ENCODE results near the gene ORAI3. TPM values are rescaled to one million over a fixed set of nuclear protein-coding genes. Genes with fewer than 3 reads are reported as not detected.
A peak's percentile ranks its signal among the peaks of the same experiment; 100 is the strongest.
"Not testable (repeated sequence)": the region's sequence is repeated elsewhere in the genome, so short reads cannot be mapped to it uniquely, and the experiment has no call there.

ORAI3 gene
- total RNA-seq, 2 experiments from 2014 or later, result 30.3 to 33.6 TPM

GRCh38 chr16:30925632-30925987 lies 23.3 kb upstream of the ORAI3 start:
- no peaks in the 10 kb centered on the region for H3K36me3 Mint-ChIP-seq (ENCODE audit: low read depth)
- no peak overlapping the region for H3K27ac Mint-ChIP-seq
- ChIA-PET CTCF (interaction anchor here (3.8 kb wide), 1 partner anchor 15 kb away, joined by 19 read pairs; no protein-coding TSS in a partner anchor), POLR2A (no interaction called here)
- H3K4me1 Mint-ChIP-seq, result peaks cover 25% of the 10 kb centered on the region
- no peak overlapping the region for H3K4me3 Mint-ChIP-seq
- no peaks in the 10 kb centered on the region for H3K27me3 Mint-ChIP-seq
- no peak for DNase-seq
- no peaks in the 10 kb centered on the region for H3K9me3 Mint-ChIP-seq

GRCh38 chr16:30925995-30926811 lies 22.7 kb upstream of the ORAI3 start:
- Mint-ChIP-seq H3K27ac (peak overlapping the region; percentile 18), H3K9me3 (no peaks in the 10 kb centered on the region), H3K4me3 (peak overlapping the region; percentile 25), H3K4me1 (peaks cover 20% of the 10 kb centered on the region), H3K27me3 (no peaks in the 10 kb centered on the region), H3K36me3 (ENCODE audit: low read depth) (no peaks in the 10 kb centered on the region)
- ChIA-PET CTCF (interaction anchor here (3.8 kb wide), 1 partner anchor 15 kb away, joined by 19 read pairs; no protein-coding TSS in a partner anchor), POLR2A (no interaction called here)
- no peak for DNase-seq

- H3K27ac Mint-ChIP-seq, result peak overlapping the region; percentile 18
- H3K36me3 Mint-ChIP-seq (ENCODE audit: low read depth), result peaks cover under 1% of the 10 kb centered on the region
- no peaks in the 10 kb centered on the region for H3K27me3 Mint-ChIP-seq
- CTCF ChIA-PET, result interaction anchor here (1.0 to 3.8 kb wide), 2 partner anchors 14 to 26 kb away, joined by 3 to 19 read pairs; no protein-coding TSS in a partner anchor
- no peak for DNase-seq
- H3K4me1 Mint-ChIP-seq, result peaks cover 15% of the 10 kb centered on the region
- no peak overlapping the region for H3K4me3 Mint-ChIP-seq
- POLR2A ChIA-PET, result interaction anchor here (0.7 to 0.8 kb wide), 2 partner anchors 22 to 146 kb away, joined by 3 read pairs; no protein-coding TSS in a partner anchor
- H3K9me3 Mint-ChIP-seq, result no peaks in the 10 kb centered on the region
Measured at GRCh38 chr16:30926937-30927788, 21.7 kb upstream of the ORAI3 start.

GRCh38 chr16:30927789-30928378 lies 21.0 kb upstream of the ORAI3 start:
- Mint-ChIP-seq H3K4me3 (no peak overlapping the region), H3K27me3 (no peaks in the 10 kb centered on the region), H3K4me1 (peaks cover 13% of the 10 kb centered on the region), H3K9me3 (no peaks in the 10 kb centered on the region), H3K36me3 (ENCODE audit: low read depth) (peaks cover 6% of the 10 kb centered on the region), H3K27ac (peak overlapping the region; percentile 16)
- CTCF ChIA-PET, result interaction anchor here (1.0 to 3.8 kb wide), 2 partner anchors 13 to 27 kb away, joined by 3 to 19 read pairs; no protein-coding TSS in a partner anchor
- POLR2A ChIA-PET, result interaction anchor here (0.7 to 0.8 kb wide), 2 partner anchors 21 to 145 kb away, joined by 3 read pairs; no protein-coding TSS in a partner anchor
- DNase-seq, result no peak

GRCh38 chr16:30928390-30928789 lies 20.5 kb upstream of the ORAI3 start:
- H3K27ac Mint-ChIP-seq, result no peak overlapping the region
- no peak for DNase-seq
- peaks cover 6% of the 10 kb centered on the region for H3K36me3 Mint-ChIP-seq (ENCODE audit: low read depth)
- H3K9me3 Mint-ChIP-seq, result no peaks in the 10 kb centered on the region
- ChIA-PET POLR2A (no interaction called here), CTCF (interaction anchor here (1.0 to 3.8 kb wide), 2 partner anchors 12 to 84 kb away, joined by 4 to 19 read pairs; no protein-coding TSS in a partner anchor)
- H3K4me1 Mint-ChIP-seq, result peaks cover 13% of the 10 kb centered on the region
- no peak overlapping the region for H3K4me3 Mint-ChIP-seq
- no peaks in the 10 kb centered on the region for H3K27me3 Mint-ChIP-seq

GRCh38 chr16:30929167-30929566 lies 19.7 kb upstream of the ORAI3 start:
- H3K36me3 Mint-ChIP-seq (ENCODE audit: low read depth), result peaks cover 6% of the 10 kb centered on the region
- DNase-seq, result no peak
- POLR2A ChIA-PET, result no interaction called here
- H3K4me1 Mint-ChIP-seq, result peaks cover 13% of the 10 kb centered on the region
- no peak overlapping the region for H3K4me3 Mint-ChIP-seq
- H3K27ac Mint-ChIP-seq, result no peak overlapping the region
- H3K9me3 Mint-ChIP-seq, result no peaks in the 10 kb centered on the region
- no peaks in the 10 kb centered on the region for H3K27me3 Mint-ChIP-seq
- CTCF ChIA-PET, result interaction anchor here (0.7 to 1.0 kb wide), 2 partner anchors 13 to 84 kb away, joined by 3 to 4 read pairs; no protein-coding TSS in a partner anchor

- ChIA-PET POLR2A (no interaction called here), CTCF (no interaction called here)
- Mint-ChIP-seq H3K4me1 (peaks cover 15% of the 10 kb centered on the region), H3K36me3 (ENCODE audit: low read depth) (peaks cover 12% of the 10 kb centered on the region), H3K4me3 (no peak overlapping the region), H3K27me3 (no peaks in the 10 kb centered on the region), H3K9me3 (no peaks in the 10 kb centered on the region), H3K27ac (no peak overlapping the region)
- DNase-seq, result no peak
Measured at GRCh38 chr16:30930160-30930571, 18.7 kb upstream of the ORAI3 start.

GRCh38 chr16:30931068-30931650 lies 17.7 kb upstream of the ORAI3 start:
- peaks cover 17% of the 10 kb centered on the region for H3K4me1 Mint-ChIP-seq
- ChIA-PET CTCF (interaction anchor here (0.6 to 2.8 kb wide), 3 partner anchors 11 to 88 kb away, joined by 3 to 15 read pairs (median 3); partner anchors contain the start of gene ORAI3), POLR2A (no interaction called here)
- H3K4me3 Mint-ChIP-seq, result no peak overlapping the region
- H3K9me3 Mint-ChIP-seq, result no peaks in the 10 kb centered on the region
- no peaks in the 10 kb centered on the region for H3K27me3 Mint-ChIP-seq
- H3K27ac Mint-ChIP-seq, result no peak overlapping the region
- DNase-seq, result no peak
- H3K36me3 Mint-ChIP-seq (ENCODE audit: low read depth), result peaks cover 14% of the 10 kb centered on the region

GRCh38 chr16:30934827-30935557 lies 13.9 kb upstream of the ORAI3 start:
- H3K27me3 Mint-ChIP-seq, result no peaks in the 10 kb centered on the region
- H3K36me3 Mint-ChIP-seq (ENCODE audit: low read depth), result peaks cover 18% of the 10 kb centered on the region
- H3K9me3 Mint-ChIP-seq, result no peaks in the 10 kb centered on the region
- DNase-seq, result peak; percentile 57
- CTCF ChIA-PET, result interaction anchor here (0.7 to 2.3 kb wide), 8 partner anchors 9 to 451 kb away, joined by 3 to 16 read pairs (median 5); partner anchors contain the start of gene ORAI3
- H3K4me1 Mint-ChIP-seq, result peaks cover 25% of the 10 kb centered on the region
- no peak overlapping the region for H3K4me3 Mint-ChIP-seq
- peak overlapping the region; percentile 60 for H3K27ac Mint-ChIP-seq
- POLR2A ChIA-PET, result interaction anchor here (1.0 kb wide), 2 partner anchors 10 to 22 kb away, joined by 3 read pairs; partner anchors contain the start of gene SETD1A

GRCh38 chr16:30937692-30938091 lies 11.2 kb upstream of the ORAI3 start:
- ChIA-PET POLR2A (no interaction called here), CTCF (interaction anchor here (1.2 to 1.9 kb wide), 2 partner anchors 13 to 93 kb away, joined by 3 to 9 read pairs; no protein-coding TSS in a partner anchor)
- no peak overlapping the region for H3K4me3 Mint-ChIP-seq
- H3K4me1 Mint-ChIP-seq, result peaks cover 44% of the 10 kb centered on the region
- H3K36me3 Mint-ChIP-seq (ENCODE audit: low read depth), result peaks cover 16% of the 10 kb centered on the region
- no peaks in the 10 kb centered on the region for H3K9me3 Mint-ChIP-seq
- H3K27me3 Mint-ChIP-seq, result no peaks in the 10 kb centered on the region
- DNase-seq, result no peak
- peak overlapping the region; percentile 72 for H3K27ac Mint-ChIP-seq

GRCh38 chr16:30939571-30939970 lies 9.3 kb upstream of the ORAI3 start:
- H3K4me1 Mint-ChIP-seq, result peaks cover 48% of the 10 kb centered on the region
- H3K9me3 Mint-ChIP-seq, H3K27me3 Mint-ChIP-seq, POLR2A ChIA-PET, DNase-seq, H3K4me3 Mint-ChIP-seq, H3K27ac Mint-ChIP-seq: not testable (repeated sequence)
- CTCF ChIA-PET, result interaction anchor here (0.9 to 4.5 kb wide), 6 partner anchors 11 to 125 kb away, joined by 3 to 94 read pairs (median 26); no protein-coding TSS in a partner anchor
- H3K36me3 Mint-ChIP-seq (ENCODE audit: low read depth), result peaks cover 26% of the 10 kb centered on the region

All from activated CD4-positive, alpha-beta memory T cell treated with anti-CD3 and anti-CD28 coated beads, Interleukin-2, amount 10 ng/mL, durations not matched to agents 7 days and 5 days (primary cell).